ENCODE data around the gene RTL5. TPM values are rescaled to one million over a fixed set of nuclear protein-coding genes. Genes with fewer than 3 reads are reported as not detected.

The RTL5 gene
- total RNA-seq, 1 donor from 2014 or later = 5.1 TPM

DNA sequence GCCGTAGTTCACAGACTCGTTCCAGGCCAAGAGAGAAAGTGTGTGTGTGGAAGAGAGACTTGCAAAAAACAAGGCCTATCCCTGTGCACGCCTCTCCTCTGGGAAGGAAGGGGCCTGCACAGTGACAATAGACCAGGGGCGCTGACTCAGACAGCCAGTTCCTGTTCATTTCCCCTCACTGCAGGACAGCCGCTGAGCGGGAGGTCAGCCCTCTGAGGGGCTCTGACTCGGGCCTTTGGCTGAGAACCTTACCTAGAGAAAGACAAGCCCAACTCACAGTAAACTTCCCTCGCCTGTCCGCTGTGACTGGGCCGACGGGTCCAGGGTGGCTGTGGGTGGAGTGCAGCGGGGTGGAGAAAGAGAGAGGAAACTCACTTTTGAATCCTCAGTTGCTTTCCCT is 52.1 kb downstream of the RTL5 start:
- no peak for DNase-seq (ENCODE audit: low spot score)

DNA sequence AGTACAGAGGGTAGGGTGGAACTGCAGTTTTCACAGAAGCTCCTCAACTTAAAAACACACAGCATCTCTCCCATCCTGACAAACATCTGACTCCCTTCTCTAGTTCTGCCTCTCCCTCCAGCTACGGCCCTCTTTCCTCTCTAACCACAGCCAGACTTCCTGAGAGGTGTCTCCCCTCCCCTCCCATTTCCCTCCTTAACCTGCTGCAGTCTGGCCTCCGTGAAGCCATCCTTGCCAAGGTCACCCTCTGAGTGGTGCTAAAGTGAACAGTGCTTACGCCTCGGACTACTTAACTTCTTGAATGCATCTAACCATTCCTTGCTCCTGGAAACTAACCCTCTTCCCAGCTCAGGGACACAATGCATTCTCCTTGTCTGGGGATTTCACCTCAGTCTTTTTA is 53.3 kb downstream of the RTL5 start:
- no peak for DNase-seq (ENCODE audit: low spot score)

Other genes with a start within 250 kb of the RTL5 start
- gene NHSL2, start 221.1 kb downstream of the RTL5 start, total RNA-seq (ENCODE audit: insufficient read depth, low replicate concordance) = 25.3 TPM
- 14.7 TPM for gene PIN4, start 49.8 kb upstream of the RTL5 start, total RNA-seq (ENCODE audit: insufficient read depth, low replicate concordance)
- gene ERCC6L, start 107.1 kb upstream of the RTL5 start, total RNA-seq (ENCODE audit: insufficient read depth, low replicate concordance) = 2.2 TPM
- gene RPS4X, start 145.3 kb upstream of the RTL5 start, total RNA-seq (ENCODE audit: insufficient read depth, low replicate concordance) = 804 TPM
- gene CITED1, start 174.0 kb upstream of the RTL5 start, total RNA-seq (ENCODE audit: insufficient read depth, low replicate concordance) = not detected